ENCODE data around the gene HOMEZ.
"Not testable (repeated sequence)": the region's sequence is repeated elsewhere in the genome, so short reads cannot be mapped to it uniquely, and the experiment has no call there.

Gene HOMEZ

GRCh38 chr14:23232241-23232808, 53.6 kb downstream of the HOMEZ start:
- not testable (repeated sequence) for H3K4me3 ChIP-seq (ENCODE audit: low read depth, low read length); H3K9ac ChIP-seq (ENCODE audit: low read depth, low read length); H3K4me1 ChIP-seq (ENCODE audit: control insufficient read depth, insufficient read depth, low read length); H3K27me3 ChIP-seq (ENCODE audit: control insufficient read depth, insufficient read depth, low read length); H3K9me3 ChIP-seq (ENCODE audit: control insufficient read depth, insufficient read depth, low read length); H3K36me3 ChIP-seq (ENCODE audit: control insufficient read depth, insufficient read depth, low read length)

GRCh38 chr14:23228812-23229211, 57.1 kb downstream of the HOMEZ start:
- H3K4me3 ChIP-seq (ENCODE audit: low read depth, low read length), result no peak overlapping the region
- H3K4me1 ChIP-seq (ENCODE audit: control insufficient read depth, insufficient read depth, low read length), result no peaks in the 10 kb centered on the region
- H3K9ac ChIP-seq (ENCODE audit: low read depth, low read length), result no peak overlapping the region
- H3K36me3 ChIP-seq (ENCODE audit: control insufficient read depth, insufficient read depth, low read length), result no peaks in the 10 kb centered on the region
- no peaks in the 10 kb centered on the region for H3K27me3 ChIP-seq (ENCODE audit: control insufficient read depth, insufficient read depth, low read length)
- H3K9me3 ChIP-seq (ENCODE audit: control insufficient read depth, insufficient read depth, low read length), result peaks cover 3% of the 10 kb centered on the region

DNA sequence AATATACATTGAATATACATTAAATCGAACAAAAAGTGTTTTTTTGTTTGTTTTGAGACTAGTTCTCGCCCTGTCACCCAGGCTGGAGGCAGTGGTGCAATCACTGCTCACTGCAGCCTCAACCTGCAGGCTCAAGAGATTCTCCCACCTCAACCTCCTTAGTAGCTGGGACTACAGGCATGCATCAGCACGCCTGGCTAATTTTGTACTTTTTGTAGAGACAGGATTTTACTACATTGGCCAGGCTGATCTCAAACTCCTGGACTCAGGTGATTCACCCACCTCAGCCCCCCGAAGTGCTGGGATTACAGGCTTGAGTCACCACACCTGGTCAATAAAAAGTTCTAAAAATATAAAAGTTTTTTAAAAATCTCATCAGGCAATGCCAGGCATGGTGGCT, 58.4 kb downstream of the HOMEZ start:
- Histone ChIP-seq H3K4me3 (ENCODE audit: low read depth, low read length) (no peak overlapping the region), H3K9me3 (ENCODE audit: control insufficient read depth, insufficient read depth, low read length) (peaks cover 3% of the 10 kb centered on the region), H3K9ac (ENCODE audit: low read depth, low read length) (no peak overlapping the region), H3K36me3 (ENCODE audit: control insufficient read depth, insufficient read depth, low read length) (no peaks in the 10 kb centered on the region), H3K27me3 (ENCODE audit: control insufficient read depth, insufficient read depth, low read length) (no peaks in the 10 kb centered on the region), H3K4me1 (ENCODE audit: control insufficient read depth, insufficient read depth, low read length) (no peaks in the 10 kb centered on the region)

- not testable (repeated sequence) for H3K27me3 ChIP-seq (ENCODE audit: control insufficient read depth, insufficient read depth, low read length); H3K36me3 ChIP-seq (ENCODE audit: control insufficient read depth, insufficient read depth, low read length); H3K4me3 ChIP-seq (ENCODE audit: low read depth, low read length); H3K4me1 ChIP-seq (ENCODE audit: control insufficient read depth, insufficient read depth, low read length); H3K9ac ChIP-seq (ENCODE audit: low read depth, low read length); H3K9me3 ChIP-seq (ENCODE audit: control insufficient read depth, insufficient read depth, low read length)
Observed at GRCh38 chr14:23224958-23225357, 61.0 kb downstream of the HOMEZ start.
